HCEC 1CT (cell line): ENCODE data around the gene HLA-DRA.
"Not testable (repeated sequence)": the region's sequence is repeated elsewhere in the genome, so short reads cannot be mapped to it uniquely, and the experiment has no call there.

Experiments
- DNase-seq: peaks from one replicate; pipeline ENCODE4 v3.0.0-alpha.2; 2017

Gene HLA-DRA

GRCh38 chr6:32432050-32432450 is 7.6 kb upstream of the HLA-DRA start:
- peak; percentile 19 for DNase-seq

- DNase-seq: not testable (repeated sequence)
Observed at GRCh38 chr6:32433950-32434349, 5.7 kb upstream of the HLA-DRA start.

GRCh38 chr6:32436186-32436585 is 3.5 kb upstream of the HLA-DRA start:
- DNase-seq: no peak

- peak; percentile 4 for DNase-seq
Observed at GRCh38 chr6:32436995-32437836, 2.5 kb upstream of the HLA-DRA start.

GRCh38 chr6:32439139-32439538 is 548 bp upstream of the HLA-DRA start:
- no peak for DNase-seq

- no peak for DNase-seq
Observed at GRCh38 chr6:32442243-32442667, 2.6 kb downstream of the HLA-DRA start.

GRCh38 chr6:32442977-32443552 is 3.4 kb downstream of the HLA-DRA start:
- DNase-seq: no peak

GRCh38 chr6:32444433-32444832 is 4.7 kb downstream of the HLA-DRA start:
- no peak for DNase-seq

GRCh38 chr6:32445321-32445854 is 5.7 kb downstream of the HLA-DRA start:
- no peak for DNase-seq

- no peak for DNase-seq
Observed at GRCh38 chr6:32447932-32448331, 8.2 kb downstream of the HLA-DRA start.

- DNase-seq: no peak
Observed at GRCh38 chr6:32449088-32449736, 9.5 kb downstream of the HLA-DRA start.

- DNase-seq: no peak
Observed at GRCh38 chr6:32457054-32457453, 17.4 kb downstream of the HLA-DRA start.

GRCh38 chr6:32459781-32460424 is 20.2 kb downstream of the HLA-DRA start:
- no peak for DNase-seq

- DNase-seq: no peak
Observed at GRCh38 chr6:32460528-32460927, 20.8 kb downstream of the HLA-DRA start.

GRCh38 chr6:32461493-32461892 is 21.8 kb downstream of the HLA-DRA start:
- no peak for DNase-seq

- no peak for DNase-seq
Observed at GRCh38 chr6:32462609-32463008, 22.9 kb downstream of the HLA-DRA start.

- not testable (repeated sequence) for DNase-seq
Observed at GRCh38 chr6:32467743-32468503, 28.2 kb downstream of the HLA-DRA start.

GRCh38 chr6:32472781-32473375 is 33.2 kb downstream of the HLA-DRA start:
- no peak for DNase-seq

GRCh38 chr6:32473376-32474348 is 34.0 kb downstream of the HLA-DRA start:
- DNase-seq: not testable (repeated sequence)

GRCh38 chr6:32475392-32476206 is 35.9 kb downstream of the HLA-DRA start:
- no peak for DNase-seq
